Measurements from ENCODE around the gene FPR3.

Gene FPR3

GRCh38 chr19:51810223-51810622 lies 15.3 kb downstream of the FPR3 start:
- no peak for TF ChIP-seq GATA3 (IDR thresholded peaks at IDR 0.05; ENCODE audit: low read depth, low read length)
- no peak for TF ChIP-seq GATA2 (IDR thresholded peaks at IDR 0.05; ENCODE audit: low read depth, low read length)

DNA sequence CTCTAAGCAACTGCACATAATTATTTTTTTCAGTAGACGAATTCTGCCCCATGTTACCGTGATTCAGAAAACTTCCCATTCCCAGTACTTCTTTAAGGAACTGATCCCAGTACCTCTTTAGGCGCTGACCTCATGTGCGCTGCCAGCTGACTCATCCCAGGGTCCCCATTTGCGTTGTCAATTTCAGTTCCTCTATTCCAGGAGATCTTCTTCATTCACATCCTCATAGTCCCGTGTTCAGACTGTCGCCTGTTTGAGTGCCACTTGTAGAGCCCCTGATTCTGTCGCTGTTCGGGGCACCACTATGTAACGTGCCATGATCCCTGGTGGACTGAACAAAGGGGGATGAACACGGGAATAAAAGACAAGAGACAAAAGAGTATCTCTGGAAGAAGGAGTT lies 16.4 kb downstream of the FPR3 start:
- TF ChIP-seq GATA2 (IDR thresholded peaks at IDR 0.05; ENCODE audit: low read depth, low read length) (no peak), GATA3 (IDR thresholded peaks at IDR 0.05; ENCODE audit: low read depth, low read length) (no peak)

- TF ChIP-seq GATA2 (IDR thresholded peaks at IDR 0.05; ENCODE audit: low read depth, low read length) (no peak), GATA3 (IDR thresholded peaks at IDR 0.05; ENCODE audit: low read depth, low read length) (no peak)
Measured at GRCh38 chr19:51815043-51815442, 20.1 kb downstream of the FPR3 start.

DNA sequence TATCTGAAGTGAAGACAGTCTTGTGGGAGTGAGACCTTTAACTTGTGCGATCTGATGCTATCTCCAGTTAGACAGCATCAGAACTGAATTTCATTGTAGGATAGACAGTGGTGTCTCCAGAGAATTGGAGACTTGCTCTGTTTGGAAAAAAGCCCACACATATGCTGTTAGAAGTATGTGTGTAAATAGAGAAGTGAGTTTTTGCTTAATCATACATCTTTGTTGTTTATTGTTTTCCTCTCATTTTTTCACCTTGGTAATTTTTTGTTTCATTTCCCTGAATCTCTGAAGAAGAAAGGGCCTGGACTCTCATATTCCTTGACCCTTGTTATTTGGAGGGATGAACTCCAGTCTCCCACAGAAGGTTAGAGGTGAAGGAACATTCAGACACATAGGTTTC lies 21.8 kb downstream of the FPR3 start:
- no peak for TF ChIP-seq GATA3 (IDR thresholded peaks at IDR 0.05; ENCODE audit: low read depth, low read length)
- TF ChIP-seq GATA2 (IDR thresholded peaks at IDR 0.05; ENCODE audit: low read depth, low read length): no peak

- TF ChIP-seq GATA3 (IDR thresholded peaks at IDR 0.05; ENCODE audit: low read depth, low read length): no peak
- no peak for TF ChIP-seq GATA2 (IDR thresholded peaks at IDR 0.05; ENCODE audit: low read depth, low read length)
Measured at GRCh38 chr19:51820011-51820410, 25.1 kb downstream of the FPR3 start.

DNA sequence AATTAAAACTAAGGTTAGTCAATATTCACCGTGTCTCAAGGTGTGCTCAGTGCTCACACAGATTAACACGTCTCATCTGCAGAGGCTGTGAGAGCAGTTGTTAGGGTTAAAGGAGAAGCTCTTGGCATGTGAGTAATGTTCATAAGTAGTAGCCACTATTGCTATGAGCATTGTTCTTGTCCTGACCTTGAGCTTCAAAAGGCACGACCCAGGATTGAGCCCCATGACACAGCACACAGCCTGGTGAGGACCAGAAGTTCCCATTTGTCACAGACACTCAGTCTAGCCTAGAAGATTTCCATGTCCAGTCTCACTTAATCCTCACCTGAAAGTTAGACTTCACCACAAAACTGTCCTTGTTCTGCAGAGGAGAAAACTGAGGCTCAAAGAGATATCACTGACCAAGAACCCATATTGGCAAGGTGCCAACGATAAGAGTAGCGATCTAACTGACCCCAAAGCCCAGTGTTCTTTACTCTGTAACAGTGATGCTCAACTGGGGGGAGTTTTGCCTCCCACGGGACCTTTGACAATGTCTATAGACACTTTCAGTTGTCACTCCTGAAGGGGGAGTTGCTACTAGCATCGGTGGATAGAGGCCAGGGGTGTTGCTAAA lies 26.0 kb downstream of the FPR3 start:
- no peak for TF ChIP-seq GATA3 (IDR thresholded peaks at IDR 0.05; ENCODE audit: low read depth, low read length)
- TF ChIP-seq GATA2 (IDR thresholded peaks at IDR 0.05; ENCODE audit: low read depth, low read length): no peak

DNA sequence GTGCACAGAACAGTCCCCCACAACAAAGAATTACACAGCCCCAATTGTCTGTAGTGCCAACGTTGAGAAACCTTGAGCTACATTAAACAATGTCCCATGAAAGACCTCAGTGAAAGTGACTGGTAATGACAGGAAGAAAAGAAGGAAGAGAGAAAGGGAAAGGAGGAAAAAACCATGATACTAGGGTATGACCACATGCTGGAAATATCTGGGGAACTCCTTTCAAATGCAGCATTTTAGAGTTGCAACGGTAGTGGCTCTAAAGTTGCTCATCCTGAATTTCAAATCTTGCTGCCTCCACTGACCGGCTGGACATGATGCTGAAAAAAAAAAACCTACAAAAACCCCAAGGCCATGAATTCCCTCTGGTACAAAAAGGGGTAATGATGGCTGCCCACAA lies 26.5 kb downstream of the FPR3 start:
- TF ChIP-seq GATA3 (IDR thresholded peaks at IDR 0.05; ENCODE audit: low read depth, low read length) (no peak), GATA2 (IDR thresholded peaks at IDR 0.05; ENCODE audit: low read depth, low read length) (no peak)

DNA sequence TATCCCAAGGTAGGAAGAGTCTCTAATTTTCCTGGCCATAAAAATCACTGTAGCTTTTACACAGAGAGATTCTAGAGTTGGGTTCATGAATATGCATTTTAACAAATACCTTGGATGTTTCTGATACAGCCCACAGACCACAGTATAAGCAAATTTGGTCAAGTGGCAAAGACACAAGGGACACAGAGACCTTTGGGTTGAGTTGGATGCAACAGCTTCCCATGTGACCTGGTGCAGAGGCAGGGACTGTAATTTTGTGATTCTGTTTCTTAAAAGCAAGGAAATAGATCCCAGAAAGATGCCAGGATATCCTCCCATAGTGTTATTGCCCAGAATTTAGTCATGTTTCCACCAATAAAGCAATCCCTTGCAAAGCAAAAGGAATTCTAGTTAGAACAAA lies 27.0 kb downstream of the FPR3 start:
- no peak for TF ChIP-seq GATA3 (IDR thresholded peaks at IDR 0.05; ENCODE audit: low read depth, low read length)

DNA sequence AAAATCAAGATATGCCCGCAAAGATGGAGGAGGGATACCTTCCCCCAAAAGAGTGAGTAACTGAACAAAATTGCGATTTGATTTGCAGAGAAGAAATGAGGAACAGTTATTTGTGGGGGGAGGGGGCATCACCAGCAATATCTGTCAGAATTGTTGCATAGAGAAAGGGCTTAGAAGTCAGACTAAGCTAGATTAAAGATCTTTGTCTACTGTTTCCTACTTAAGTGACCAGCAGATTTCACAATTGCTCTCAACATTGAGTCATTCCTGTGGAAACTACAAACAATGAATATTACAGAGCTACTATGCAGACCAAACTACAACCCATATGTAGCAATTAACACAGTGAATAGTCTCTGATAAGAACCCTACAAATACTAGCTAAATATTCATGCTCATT lies 27.4 kb downstream of the FPR3 start:
- TF ChIP-seq GATA2 (IDR thresholded peaks at IDR 0.05; ENCODE audit: low read depth, low read length) (no peak), GATA3 (IDR thresholded peaks at IDR 0.05; ENCODE audit: low read depth, low read length) (no peak)

GRCh38 chr19:51822946-51823345 lies 28.0 kb downstream of the FPR3 start:
- TF ChIP-seq GATA3 (IDR thresholded peaks at IDR 0.05; ENCODE audit: low read depth, low read length): no peak
- TF ChIP-seq GATA2 (IDR thresholded peaks at IDR 0.05; ENCODE audit: low read depth, low read length): no peak

DNA sequence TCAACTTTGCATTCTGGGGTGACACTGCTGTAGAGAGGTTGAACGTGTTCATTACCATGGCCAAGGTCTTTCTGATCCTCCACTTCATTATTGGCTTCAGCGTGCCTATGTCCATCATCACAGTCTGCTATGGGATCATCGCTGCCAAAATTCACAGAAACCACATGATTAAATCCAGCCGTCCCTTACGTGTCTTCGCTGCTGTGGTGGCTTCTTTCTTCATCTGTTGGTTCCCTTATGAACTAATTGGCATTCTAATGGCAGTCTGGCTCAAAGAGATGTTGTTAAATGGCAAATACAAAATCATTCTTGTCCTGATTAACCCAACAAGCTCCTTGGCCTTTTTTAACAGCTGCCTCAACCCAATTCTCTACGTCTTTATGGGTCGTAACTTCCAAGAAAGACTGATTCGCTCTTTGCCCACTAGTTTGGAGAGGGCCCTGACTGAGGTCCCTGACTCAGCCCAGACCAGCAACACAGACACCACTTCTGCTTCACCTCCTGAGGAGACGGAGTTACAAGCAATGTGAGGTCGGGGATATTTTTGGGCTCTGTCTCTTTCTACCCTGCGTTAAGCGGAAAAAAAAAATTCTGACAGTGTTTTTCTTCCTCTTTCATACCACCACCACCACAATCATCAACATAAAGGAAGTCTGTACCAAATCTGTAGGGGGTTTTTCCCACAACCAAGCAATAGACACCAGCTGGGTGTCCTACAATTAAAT lies 29.5 kb downstream of the FPR3 start:
- TF ChIP-seq GATA3 (IDR thresholded peaks at IDR 0.05; ENCODE audit: low read depth, low read length): no peak
- no peak for TF ChIP-seq GATA2 (IDR thresholded peaks at IDR 0.05; ENCODE audit: low read depth, low read length)

- no peak for TF ChIP-seq GATA3 (IDR thresholded peaks at IDR 0.05; ENCODE audit: low read depth, low read length)
Measured at GRCh38 chr19:51830274-51830673, 35.3 kb downstream of the FPR3 start.

DNA sequence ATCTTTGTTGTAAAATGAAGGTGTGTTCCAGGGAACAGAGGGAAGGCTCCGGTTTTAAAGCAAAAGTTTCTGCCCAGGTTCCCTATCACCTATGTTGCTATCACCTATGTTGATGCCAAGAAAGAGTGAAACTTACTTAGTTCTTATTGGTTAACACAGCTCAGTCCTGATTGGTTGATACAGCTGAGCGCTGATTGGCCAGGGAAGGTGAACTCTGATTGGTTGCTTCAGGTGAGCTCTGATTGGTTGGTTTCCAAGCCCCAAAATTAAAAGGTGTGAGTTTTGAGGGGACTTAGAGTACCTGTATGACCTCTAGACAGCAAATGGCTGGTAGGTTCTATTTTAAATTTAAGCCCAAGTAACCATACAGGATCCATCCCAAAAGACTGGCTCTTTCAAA lies 42.2 kb downstream of the FPR3 start:
- TF ChIP-seq GATA3 (IDR thresholded peaks at IDR 0.05; ENCODE audit: low read depth, low read length) (no peak), GATA2 (IDR thresholded peaks at IDR 0.05; ENCODE audit: low read depth, low read length) (no peak)

DNA sequence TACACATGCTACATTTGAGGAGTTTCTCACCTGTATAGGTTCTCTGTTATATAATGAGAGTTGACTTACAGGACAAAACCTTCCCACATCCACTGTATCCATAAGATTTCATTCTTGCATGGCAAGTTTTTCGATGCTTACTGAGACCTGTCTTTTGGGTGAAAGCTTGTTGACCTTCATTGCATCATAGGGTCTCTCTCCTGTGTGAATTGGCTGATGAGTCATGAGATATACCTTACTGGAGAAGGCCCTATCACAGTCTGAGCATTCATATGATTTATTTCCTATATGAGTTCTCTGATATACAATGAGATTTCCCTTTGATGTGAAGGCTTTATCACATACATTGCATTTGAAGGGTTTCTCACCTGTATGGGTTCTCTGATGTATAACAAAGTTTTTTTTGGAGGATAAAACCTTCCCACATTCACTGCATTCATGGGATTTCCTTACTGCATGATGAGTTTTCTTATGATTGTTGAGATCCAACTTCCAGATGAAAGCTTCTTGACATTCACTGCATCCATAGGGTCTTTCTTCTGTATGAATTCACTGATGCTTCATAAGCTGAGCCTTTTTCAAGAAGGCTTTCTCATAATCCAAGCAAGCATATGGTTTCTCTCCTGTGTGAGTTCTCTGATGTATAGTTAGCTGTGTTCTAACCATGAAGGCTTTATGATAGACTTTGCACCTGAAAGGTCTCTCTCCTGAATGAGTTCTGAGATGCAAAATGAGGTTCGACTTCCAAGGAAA lies 67.1 kb downstream of the FPR3 start:
- no peak for TF ChIP-seq GATA3 (IDR thresholded peaks at IDR 0.05; ENCODE audit: low read depth, low read length)
- no peak for TF ChIP-seq GATA2 (IDR thresholded peaks at IDR 0.05; ENCODE audit: low read depth, low read length)

DNA sequence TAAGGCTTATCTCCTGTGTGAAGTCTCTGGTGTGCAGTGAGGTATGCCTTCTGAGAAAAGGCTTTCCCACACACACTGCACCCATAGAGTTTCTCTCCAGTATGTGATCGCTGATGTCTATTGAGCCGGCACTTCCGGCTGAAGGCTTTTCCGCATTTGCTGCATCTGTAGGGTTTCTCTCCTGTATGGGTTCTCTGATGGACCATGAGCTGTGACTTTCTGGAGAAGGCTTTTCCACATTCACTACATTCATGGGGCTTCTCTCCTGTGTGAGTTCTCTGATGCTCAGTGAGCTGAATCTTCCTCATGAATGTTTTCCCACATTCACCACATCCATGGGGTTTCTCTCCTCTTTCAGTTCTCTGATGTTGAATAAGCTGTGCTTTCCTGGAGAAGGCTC lies 78.1 kb downstream of the FPR3 start:
- no peak for TF ChIP-seq GATA3 (IDR thresholded peaks at IDR 0.05; ENCODE audit: low read depth, low read length)
- TF ChIP-seq GATA2 (IDR thresholded peaks at IDR 0.05; ENCODE audit: low read depth, low read length): no peak
